ENCODE results near the gene COL6A5. TPM values are rescaled to one million over a fixed set of nuclear protein-coding genes. Genes with fewer than 3 reads are reported as not detected.

COL6A5 gene
- total RNA-seq, 2 donors from 2014 or later, result not detected

GRCh38 chr3:130522399-130522798, 176.9 kb downstream of the COL6A5 start:
- no peaks in the 10 kb centered on the region for H3K9me3 ChIP-seq
- no peak for DNase-seq (ENCODE audit: low spot score)
- no peaks in the 10 kb centered on the region for H3K4me1 ChIP-seq
- no peak for TF ChIP-seq CTCF (IDR thresholded peaks at IDR 0.05)
- H3K4me3 ChIP-seq, result no peak overlapping the region
- no peaks in the 10 kb centered on the region for H3K27me3 ChIP-seq
- no peaks in the 10 kb centered on the region for H3K36me3 ChIP-seq
- no peak overlapping the region for H3K27ac ChIP-seq

GRCh38 chr3:130527426-130527825, 182.0 kb downstream of the COL6A5 start:
- no peaks in the 10 kb centered on the region for H3K4me1 ChIP-seq
- no peak for DNase-seq (ENCODE audit: low spot score)

GRCh38 chr3:130528120-130528519, 182.6 kb downstream of the COL6A5 start:
- no peak for TF ChIP-seq CTCF (IDR thresholded peaks at IDR 0.05)
- no peak overlapping the region for H3K27ac ChIP-seq
- no peak for DNase-seq (ENCODE audit: low spot score)

More at GRCh38 chr3:130527426-130527825, 182.0 kb downstream of the COL6A5 start:
- no peaks in the 10 kb centered on the region for H3K9me3 ChIP-seq
- H3K27me3 ChIP-seq, result no peaks in the 10 kb centered on the region
- no peaks in the 10 kb centered on the region for H3K36me3 ChIP-seq
- H3K27ac ChIP-seq, result no peak overlapping the region
- TF ChIP-seq CTCF (IDR thresholded peaks at IDR 0.05), result no peak
- H3K4me3 ChIP-seq, result no peak overlapping the region

GRCh38 chr3:130529486-130530215, 184.2 kb downstream of the COL6A5 start:
- TF ChIP-seq CTCF (IDR thresholded peaks at IDR 0.05), result no peak
- no peak for DNase-seq (ENCODE audit: low spot score)
- Histone ChIP-seq H3K9me3 (no peaks in the 10 kb centered on the region), H3K27me3 (no peaks in the 10 kb centered on the region), H3K4me1 (no peaks in the 10 kb centered on the region), H3K27ac (no peak overlapping the region), H3K36me3 (no peaks in the 10 kb centered on the region), H3K4me3 (no peak overlapping the region)

More at GRCh38 chr3:130528120-130528519, 182.6 kb downstream of the COL6A5 start:
- Histone ChIP-seq H3K9me3 (no peaks in the 10 kb centered on the region), H3K36me3 (no peaks in the 10 kb centered on the region), H3K4me1 (no peaks in the 10 kb centered on the region), H3K27me3 (no peaks in the 10 kb centered on the region), H3K4me3 (no peak overlapping the region)

- H3K27ac ChIP-seq, result no peak overlapping the region
- DNase-seq (ENCODE audit: low spot score), result no peak
- H3K36me3 ChIP-seq, result no peaks in the 10 kb centered on the region
- H3K4me1 ChIP-seq, result peaks cover 0 to 3% of the 10 kb centered on the region in 2 donors
- TF ChIP-seq CTCF (IDR thresholded peaks at IDR 0.05), result no peak
- no peaks in the 10 kb centered on the region for H3K27me3 ChIP-seq
- no peaks in the 10 kb centered on the region for H3K9me3 ChIP-seq
- no peak overlapping the region for H3K4me3 ChIP-seq
Measured at GRCh38 chr3:130533247-130533646, 187.8 kb downstream of the COL6A5 start.

Other genes starting within 250 kb of the COL6A5 start
- 1 to 10 TPM in 1 of 2 donors, under 1 TPM in 1; 0.83 to 4.0 TPM for gene COL6A6, start 171.5 kb downstream of the COL6A5 start, total RNA-seq

Data from right atrium auricular region (tissue), 2 donors.